GM19438 (cell line): ENCODE measurements around the gene ALOX15B.

Experiments
- ATAC-seq: cut with Tn5 transposase; IDR thresholded peaks from one replicate; pipeline ENCODE4 v1.9.1; 2021; ENCODE audit warnings: low read depth; ENCODE audit not compliant: unreplicated experiment

ALOX15B gene

GRCh38 chr17:8079291-8080207 lies 40.7 kb downstream of the ALOX15B start:
- ATAC-seq, result no peak

- ATAC-seq, result no peak
Measured at GRCh38 chr17:8080208-8080798, 41.4 kb downstream of the ALOX15B start.

- no peak for ATAC-seq
Measured at GRCh38 chr17:8080799-8081219, 42.0 kb downstream of the ALOX15B start.

GRCh38 chr17:8081876-8082275 lies 43.0 kb downstream of the ALOX15B start:
- no peak for ATAC-seq

- no peak for ATAC-seq
Measured at GRCh38 chr17:8082292-8082691, 43.4 kb downstream of the ALOX15B start.

- ATAC-seq, result no peak
Measured at GRCh38 chr17:8084250-8084649, 45.4 kb downstream of the ALOX15B start.

- no peak for ATAC-seq
Measured at GRCh38 chr17:8087075-8087951, 48.5 kb downstream of the ALOX15B start, which contains the start of gene ALOX12B. Gene ALOX12B, minus strand, starts transcription at chr17:8087716. Its CDS starts 274 bp downstream, at chr17:8087442.

GRCh38 chr17:8087952-8088230 lies 49.0 kb downstream of the ALOX15B start:
- no peak for ATAC-seq

GRCh38 chr17:8089728-8090127 lies 50.9 kb downstream of the ALOX15B start:
- ATAC-seq, result no peak

GRCh38 chr17:8091033-8091687 lies 52.3 kb downstream of the ALOX15B start:
- ATAC-seq, result no peak

- ATAC-seq, result no peak
Measured at GRCh38 chr17:8095361-8095760, 56.5 kb downstream of the ALOX15B start.

- no peak for ATAC-seq
Measured at GRCh38 chr17:8096541-8096940, 57.7 kb downstream of the ALOX15B start.
